Activated CD4-positive, alpha-beta T cell treated with anti-CD3 and anti-CD28 coated beads, Interleukin-10, Interleukin-2, amounts not matched to agents 100 ng/mL and 50 ng/mL, durations not matched to agents 16 hours and 8 hours (primary cell): ENCODE measurements around the gene TBR1.

Experiments used
- DNase-seq: peaks from one replicate; pipeline ENCODE4 v3.0.0-alpha.2; 2020

TBR1 gene

GRCh38 chr2:161430386-161430785 is 14.3 kb downstream of the TBR1 start:
- no peak for DNase-seq

- DNase-seq, result no peak
These were observed 16.0 kb downstream of the TBR1 start for GRCh38 chr2:161432107-161432506.

GRCh38 chr2:161434118-161434517 is 18.0 kb downstream of the TBR1 start:
- no peak for DNase-seq

- no peak for DNase-seq
These were observed 20.3 kb downstream of the TBR1 start for GRCh38 chr2:161436411-161436810.

- DNase-seq, result no peak
These were observed 22.5 kb downstream of the TBR1 start for GRCh38 chr2:161438598-161438997.

GRCh38 chr2:161445097-161445496 is 29.0 kb downstream of the TBR1 start:
- DNase-seq, result no peak

- no peak for DNase-seq
These were observed 32.3 kb downstream of the TBR1 start for GRCh38 chr2:161448431-161448830.

GRCh38 chr2:161471631-161472030 is 55.5 kb downstream of the TBR1 start:
- no peak for DNase-seq

- no peak for DNase-seq
These were observed 58.8 kb downstream of the TBR1 start for GRCh38 chr2:161474920-161475319.
